ENCODE measurements around the gene KCNH8. TPM values are rescaled to one million over a fixed set of nuclear protein-coding genes. Genes with fewer than 3 reads are reported as not detected.

Gene KCNH8
- total RNA-seq, 1 experiment from 2014 or later: 3.7 TPM

GRCh38 chr3:19226479-19226878 is 78.2 kb downstream of the KCNH8 start:
- Histone ChIP-seq H3K56ac (ENCODE audit: insufficient read length, low read depth, low read length) (no peak overlapping the region), H3K79me1 (ENCODE audit: insufficient read depth, low read depth, low read length, poor library complexity, severe bottlenecking) (no peaks in the 10 kb centered on the region), H3K9ac (ENCODE audit: extremely low read depth, insufficient read length, low read length) (no peak overlapping the region), H3K18ac (ENCODE audit: insufficient read length, low read depth, low read length) (no peak overlapping the region), H2BK12ac (ENCODE audit: insufficient read length, low read depth, low read length) (no peak overlapping the region), H2AK5ac (ENCODE audit: insufficient read length, low read length) (no peak overlapping the region), H4K20me1 (ENCODE audit: control insufficient read depth, insufficient read depth, insufficient read length) (no peaks in the 10 kb centered on the region), H2BK20ac (ENCODE audit: low read depth, low read length, poor library complexity, severe bottlenecking) (no peak overlapping the region), H3K27ac (ENCODE audit: insufficient read length, low read depth, low read length) (no peak overlapping the region), H3K27me3 (ENCODE audit: insufficient read depth, low read length) (no peaks in the 10 kb centered on the region), H4K5ac (ENCODE audit: insufficient read length, low read depth, low read length) (no peak overlapping the region), H4K8ac (replicated peaks; ENCODE audit: insufficient read length, low read depth, low read length) (no peak overlapping the region), H2AFZ (ENCODE audit: low read length) (no peak overlapping the region), H3T11ph (ENCODE audit: low read length) (no peak overlapping the region), H2BK5ac (ENCODE audit: insufficient read length, low read length) (no peak overlapping the region), H2BK120ac (ENCODE audit: low read depth, low read length, poor library complexity, severe bottlenecking) (no peak overlapping the region), H3K79me2 (ENCODE audit: insufficient read depth, low read length) (no peaks in the 10 kb centered on the region), H3K4ac (ENCODE audit: low read depth, low read length) (no peak overlapping the region), H3K23ac (ENCODE audit: insufficient read length, low read depth, low read length) (no peak overlapping the region), H3K23me2 (ENCODE audit: insufficient read length, low read depth, low read length, poor library complexity, severe bottlenecking) (no peaks in the 10 kb centered on the region), H3K9me3 (ENCODE audit: control insufficient read depth, low read depth, low read length) (no peaks in the 10 kb centered on the region), H3K4me2 (ENCODE audit: insufficient read depth, insufficient read length, low read length) (no peak overlapping the region), H4K91ac (ENCODE audit: insufficient read length, low read depth, low read length) (no peak overlapping the region), H3K4me1 (ENCODE audit: insufficient read depth, low read length) (peaks cover 2% of the 10 kb centered on the region; the same call in 1 of the 2 replicates), H2BK15ac (ENCODE audit: low read depth, low read length) (no peak overlapping the region), H3K14ac (ENCODE audit: insufficient read depth, low read length) (no peak overlapping the region)
- H3K4me1 Mint-ChIP-seq: peaks cover 12 to 26% of the 10 kb centered on the region in 2 experiments
- TF ChIP-seq CTCF (conservative IDR thresholded peaks at IDR 0.05): no peak
- WGBS (ENCODE audit: extremely low coverage, insufficient read length, low lambda C conversion rate): no CpG with 5 or more reads among the region's 2 CpGs
- no peaks in the 10 kb centered on the region for H3K9me3 Mint-ChIP-seq
- H3K36me3 Mint-ChIP-seq (ENCODE audit: insufficient read depth in 1 of 3, low read depth in 3 of 3): no peaks in the 10 kb centered on the region
- no peaks in the 10 kb centered on the region for H3K27me3 Mint-ChIP-seq (ENCODE audit: low read depth)
- peak overlapping the region in 1 of 3 experiments; percentile 12; a peak in 1 of 7 replicates for H3K27ac Mint-ChIP-seq
- no peak for DNase-seq
- H3K4me3 Mint-ChIP-seq: no peak overlapping the region
